K562 (cell line): ENCODE measurements around the gene DESI1. TPM values are rescaled to one million over a fixed set of nuclear protein-coding genes. Genes with fewer than 3 reads are reported as not detected.

Experiments
- ATAC-seq: fragments of 200-7000 bp; cut with Tn5 transposase; 3 replicates; pipeline ENCODE4 v1.9.1; 2020; ENCODE audit warnings: moderate library complexity
- BruUV-seq: library from RNA; stranded (reverse); fragments of 400-500 nt; replicated peaks from 2 replicates; lab custom pipeline; 2021; lab: Mats Ljungman, UMichigan
- CTCF ChIA-PET: fragments of 300-600 bp; formaldehyde crosslinking; extraction: SDS; loops from one replicate; lab custom pipeline; 2021; ENCODE audit warnings: low intra/inter-chr PET ratio; lab: Yijun Ruan, JAX
- POLR2A ChIA-PET: fragments of 300-600, 350-650 bp; sonication (Branson Sonifier 250); formaldehyde crosslinking; extraction: SDS; loops from one replicate; lab custom pipeline; 2021; ENCODE audit warnings: antibody characterized with exemption, inconsistent platforms; lab: Yijun Ruan, JAX
- DNase-seq, 4 experiments: peaks; one replicate each; pipeline versions ENCODE4 v3.0.0 to v3.0.0-alpha.2; 2011 to 2018; ENCODE audit warnings: low spot score in 3 of 4, mixed read lengths in 3 of 4; ENCODE audit errors: extremely low read depth in 1 of 4
- FAIRE-seq: peaks from 2 replicates; lab custom pipeline; 2011; peaks lifted over from hg19 to GRCh38; lab: Jason Lieb, UNC
- H2AFZ ChIP-seq: 2 replicates; pipeline ENCODE4 v1.6.0; 2011; ENCODE audit warnings: low read depth, low read length, control low read depth, inconsistent platforms
- H3K27ac ChIP-seq: fragments of 200-600 bp; 3 replicates; pipeline ENCODE4 v1.8.0; 2011; ENCODE audit warnings: low read depth, mild to moderate bottlenecking, control low read depth, inconsistent platforms, low read length, moderate library complexity, mixed read lengths; ENCODE audit errors: extremely low read depth
- H3K27me3 ChIP-seq, 2 experiments: fragments of 300-600 bp in 1 of 2; 2 replicates in 1 of 2; 3 replicates in 1 of 2; pipeline versions ENCODE4 v1.6.0 to v1.8.0; 2011; ENCODE audit warnings: inconsistent platforms in 2 of 2, low read length in 2 of 2, mild to moderate bottlenecking in 1 of 2, mixed read lengths in 1 of 2, moderate library complexity in 1 of 2; ENCODE audit not compliant: control insufficient read depth in 2 of 2, insufficient read depth in 2 of 2
- H3K36me3 ChIP-seq: fragments of 300-600 bp; 3 replicates; pipeline ENCODE4 v1.8.0; 2011; ENCODE audit warnings: mild to moderate bottlenecking, low read length, inconsistent platforms; ENCODE audit not compliant: control insufficient read depth, insufficient read depth
- H3K4me1 ChIP-seq, 2 experiments: fragments of 200-600 bp in 1 of 2; replicated peaks in 1 of 2; 2 replicates in 1 of 2; 3 replicates in 1 of 2; pipeline versions ENCODE4 v1.5.1 to v1.8.0; 2011; ENCODE audit warnings: inconsistent platforms in 2 of 2, low read length in 2 of 2, mild to moderate bottlenecking in 1 of 2, mixed read lengths in 1 of 2, moderate library complexity in 1 of 2; ENCODE audit not compliant: control insufficient read depth in 2 of 2, insufficient read depth in 2 of 2
- H3K4me2 ChIP-seq: 2 replicates; pipeline ENCODE4 v1.6.1; 2011; ENCODE audit warnings: low read length, control low read depth, inconsistent platforms, mixed read lengths; ENCODE audit not compliant: insufficient read depth
- H3K4me3 ChIP-seq: fragments of 200-600 bp; sonication (generic), shearing (Covaris generic); 2 replicates; pipeline ENCODE4 v1.5.1; 2016; ENCODE audit warnings: control low read depth, inconsistent platforms
- H3K79me2 ChIP-seq: fragments of 200-600 bp; 3 replicates; pipeline ENCODE4 v1.8.0; 2011; ENCODE audit warnings: low read length, inconsistent platforms; ENCODE audit not compliant: control insufficient read depth, insufficient read depth
- H3K9ac ChIP-seq, 2 experiments: 2 replicates each; pipeline versions ENCODE4 v1.6.0 to v1.6.1; 2011; ENCODE audit warnings: low read depth in 2 of 2, low read length in 2 of 2, control low read depth in 1 of 2, inconsistent platforms in 1 of 2, mild to moderate bottlenecking in 1 of 2, mixed read lengths in 1 of 2; ENCODE audit not compliant: insufficient read depth in 1 of 2
- H3K9me1 ChIP-seq: one replicate; pipeline ENCODE4 v1.6.0; 2011; ENCODE audit warnings: inconsistent platforms, mild to moderate bottlenecking, low read length, moderate library complexity; ENCODE audit not compliant: control insufficient read depth, insufficient read depth
- H3K9me3 ChIP-seq: replicated peaks from 2 replicates; pipeline ENCODE4 v1.5.1; 2011; ENCODE audit warnings: low read depth, low read length, inconsistent platforms; ENCODE audit not compliant: control insufficient read depth, insufficient read depth
- H4K20me1 ChIP-seq: replicated peaks from 2 replicates; pipeline ENCODE4 v1.6.1; 2011; ENCODE audit warnings: low read length, inconsistent platforms, mixed read lengths; ENCODE audit not compliant: control insufficient read depth, insufficient read depth
- CCAR2 ChIP-seq: fragments of 200-400 bp; formaldehyde crosslinking; IDR thresholded peaks from 2 replicates; pipeline ENCODE4 v1.6.1; 2017; ENCODE audit warnings: mild to moderate bottlenecking, low read depth, low read length
- CHD1 ChIP-seq: fragments of 200-600 bp; sonication (generic); IDR thresholded peaks from one replicate; pipeline ENCODE4 v1.6.1; 2012; ENCODE audit warnings: mild to moderate bottlenecking, moderate library complexity, low read length, inconsistent platforms
- CREM ChIP-seq: IDR thresholded peaks from 2 replicates; pipeline ENCODE4 v1.6.1; 2014; ENCODE audit warnings: antibody characterized with exemption, low read depth
- CTCF ChIP-seq, 3 experiments: IDR thresholded peaks in 2 of 3; conservative IDR thresholded peaks in 1 of 3; 2 replicates each; pipeline ENCODE4 v1.5.1; 2011 to 2012; ENCODE audit warnings: low read length in 3 of 3, mild to moderate bottlenecking in 3 of 3, control low read depth in 2 of 3, improper control_type of control experiment in 1 of 3, inconsistent platforms in 1 of 3, low read depth in 1 of 3, mixed read lengths in 1 of 3, moderate library complexity in 1 of 3; ENCODE audit not compliant: insufficient read depth in 2 of 3
- FOXA3 ChIP-seq, 2 experiments: fragments of 450-650 bp in 1 of 2; sonication (generic) in 1 of 2; formaldehyde crosslinking; IDR thresholded peaks in 1 of 2; conservative IDR thresholded peaks in 1 of 2; 2 replicates each; pipeline versions ENCODE4 v1.4.0 to v1.8.0; 2020 to 2022; ENCODE audit warnings: mild to moderate bottlenecking in 2 of 2, missing genetic modification reagents in 1 of 2
- KDM1A ChIP-seq, 2 experiments: fragments of 450-650 bp; IDR thresholded peaks; 2 replicates each; pipeline ENCODE4 v1.6.1; 2016; ENCODE audit warnings: mild to moderate bottlenecking in 2 of 2
- MCM2 ChIP-seq: fragments of 450-650 bp; IDR thresholded peaks from 2 replicates; pipeline ENCODE4 v1.6.1; 2017; ENCODE audit warnings: low read depth, mild to moderate bottlenecking
- MCM5 ChIP-seq: fragments of 450-650 bp; IDR thresholded peaks from 2 replicates; pipeline ENCODE4 v1.6.1; 2016; ENCODE audit warnings: low read depth
- NFATC3 ChIP-seq: fragments of 450-650 bp; IDR thresholded peaks from 2 replicates; pipeline ENCODE4 v1.6.1; 2017; ENCODE audit warnings: mild to moderate bottlenecking
- OTX1 ChIP-seq: fragments of 450-650 bp; formaldehyde crosslinking; IDR thresholded peaks from 2 replicates; pipeline ENCODE4 v1.4.0; 2022; ENCODE audit warnings: mild to moderate bottlenecking
- PHF8 ChIP-seq: fragments of 200-600 bp; sonication (generic); IDR thresholded peaks from 2 replicates; pipeline ENCODE4 v1.6.1; 2012; ENCODE audit warnings: mixed run types, mild to moderate bottlenecking, inconsistent platforms, low read length, moderate library complexity, borderline replicate concordance
- PTTG1 ChIP-seq: fragments of 450-650 bp; IDR thresholded peaks from 2 replicates; pipeline ENCODE4 v1.6.1; 2016; ENCODE audit warnings: low read depth, mild to moderate bottlenecking, missing genetic modification characterization, missing compliant biosample characterization
- SFPQ ChIP-seq: fragments of 200-400 bp; formaldehyde crosslinking; IDR thresholded peaks from 2 replicates; pipeline ENCODE4 v1.6.1; 2017; ENCODE audit warnings: mild to moderate bottlenecking, low read depth, low read length, moderate library complexity
- SMARCA4 ChIP-seq: fragments of 450-650 bp; IDR thresholded peaks from 2 replicates; pipeline ENCODE4 v1.6.1; 2016
- ZBTB8A ChIP-seq: fragments of 450-650 bp; IDR thresholded peaks from 2 replicates; pipeline ENCODE4 v1.6.1; 2018; ENCODE audit warnings: mild to moderate bottlenecking, moderate library complexity; ENCODE audit not compliant: partially characterized antibody
- ZC3H4 ChIP-seq: sonication (generic); formaldehyde crosslinking; IDR thresholded peaks from 2 replicates; pipeline ENCODE4 v1.9.0; 2021; ENCODE audit warnings: missing genetic modification reagents, borderline replicate concordance
- ZFP30 ChIP-seq: fragments of 250-450 bp; sonication (Bioruptor Pico); IDR thresholded peaks from 2 replicates; pipeline ENCODE4 v1.8.0; 2022; ENCODE audit warnings: moderate library complexity, mild to moderate bottlenecking, inconsistent platforms, borderline replicate concordance
- ZNF232 ChIP-seq: sonication (generic); formaldehyde crosslinking; IDR thresholded peaks from 2 replicates; pipeline ENCODE4 v1.8.0; 2022; ENCODE audit warnings: mild to moderate bottlenecking, missing genetic modification reagents
- WGBS: fragments of 100-300 bp; shearing (Covaris generic); methylation state at CpG from one replicate; pipeline ENCODE4 v1.1.6; 2016; ENCODE audit warnings: low coverage, mixed read lengths; ENCODE audit not compliant: insufficient coverage; ENCODE audit errors: missing lambda C conversion rate; 5-methylcytosine and 5-hydroxymethylcytosine counted together
- in situ Hi-C: fragments of 300-500 bp; cut with MboI; formaldehyde crosslinking; loops from 4 replicates; pipeline ENCODE4 v1.15.0; 2018; ENCODE audit warnings: inconsistent platforms, mixed read lengths
- intact Hi-C: fragments of 100-400 bp; cut with micrococcal nuclease; formaldehyde crosslinking; loops from 2 replicates; pipeline ENCODE4 v1.14.2; 2022
- polyA plus RNA-seq, 8 experiments: library from polyadenylated mRNA; depleted of rRNA in 4 of 8; stranded (reverse) in 5 of 8; unstranded in 3 of 8; fragments of >200 nt; fragmentation: Nextera tagmentation in 2 of 8; fragmentation: Illumina TruSeq in 1 of 8; extraction: Ambion mirVana in 2 of 8; extraction: Trizol in 1 of 8; gene quantifications; 2 replicates each; pipeline versions ENCODE4 v1.2.1 to v1.2.3, GENCODE V29; 2011 to 2014; ENCODE audit warnings: inconsistent platforms in 1 of 8, missing spikeins in 1 of 8
- total RNA-seq, 7 experiments: library from RNA; depleted of rRNA in 6 of 7; stranded (reverse); fragments of >200 nt in 6 of 7; fragmentation: Illumina TruSeq in 2 of 7; extraction: Trizol in 2 of 7; gene quantifications; 2 replicates each; pipeline versions ENCODE4 v1.2.1 to v1.2.3, GENCODE V29; 2011 to 2021; ENCODE audit warnings: low replicate concordance in 1 of 7

DESI1 gene
- total and polyA plus RNA-seq, 9 of the 15 experiments (the other 6 are each of a cell fraction or from before 2014, with no cell fraction given): 7.2 to 45.9 (median 29.8) TPM

GRCh38 chr22:41659941-41660340 lies 39.1 kb upstream of the DESI1 start:
- in situ Hi-C loops (no loop called here), intact Hi-C loops (no loop called here)
- no peak overlapping the region for H2AFZ ChIP-seq
- WGBS: no CpG with 5 or more reads among the region's 1 CpG
- no peak overlapping the region for H3K27ac ChIP-seq
- H4K20me1 ChIP-seq: no peaks in the 10 kb centered on the region
- FAIRE-seq (no peak), DNase-seq (no peak), ATAC-seq (no peak)
- POLR2A ChIA-PET: interaction anchor here (1.5 kb wide), 1 partner anchor 16 kb away, joined by 3 read pairs; no protein-coding TSS in a partner anchor
- no TSS peak for BruUV-seq
- no peak overlapping the region for H3K4me2 ChIP-seq
- TF ChIP-seq MCM2 (no peak), CHD1 (no peak), ZFP30 (no peak), SMARCA4 (no peak), PTTG1 (tag) (no peak), CREM (no peak), KDM1A (IDR thresholded peaks at IDR 0.05) (no peak), ZNF232 (CRISPR knock-in tag) (no peak), PHF8 (no peak), CCAR2 (no peak), ZC3H4 (CRISPR knock-in tag) (no peak), SFPQ (no peak), FOXA3 (CRISPR knock-in tag; conservative IDR thresholded peaks at IDR 0.05 in 1 of 2, IDR thresholded peaks at IDR 0.05 in 1 of 2) (no peak), MCM5 (no peak), NFATC3 (no peak), OTX1 (no peak), CTCF (IDR thresholded peaks at IDR 0.05 in 2 of 3, conservative IDR thresholded peaks at IDR 0.05 in 1 of 3; ENCODE audit: insufficient read depth in 2 of 3, low read depth in 1 of 3, low read length in 3 of 3) (no peak), ZBTB8A (no peak)
- H3K9me3 ChIP-seq: no peaks in the 10 kb centered on the region
- H3K79me2 ChIP-seq: no peaks in the 10 kb centered on the region
- no peaks in the 10 kb centered on the region for H3K4me1 ChIP-seq
- no peak overlapping the region for H3K9ac ChIP-seq
- H3K4me3 ChIP-seq: no peak overlapping the region
- H3K27me3 ChIP-seq: no peaks in the 10 kb centered on the region
- no peaks in the 10 kb centered on the region for H3K9me1 ChIP-seq
- CTCF ChIA-PET: no interaction called here
- peaks cover 89% of the 10 kb centered on the region for H3K36me3 ChIP-seq
